Vagina (tissue), 2 donors: ENCODE measurements around the gene CLEC18A. TPM values are rescaled to one million over a fixed set of nuclear protein-coding genes. Genes with fewer than 3 reads are reported as not detected.
"Not testable (repeated sequence)": the region's sequence is repeated elsewhere in the genome, so short reads cannot be mapped to it uniquely, and the experiment has no call there.

ENCODE experiments used
- DNase-seq, 2 donors: peaks; one replicate each; pipeline ENCODE4 v3.0.0-alpha.2; 2017; ENCODE audit errors: extremely low spot score in 2 of 2
- H3K27ac ChIP-seq: fragments of 200-600 bp; sonication (generic); one replicate; pipeline ENCODE4 v1.5.1; 2019
- H3K27me3 ChIP-seq: fragments of 200-600 bp; sonication (generic); one replicate; pipeline ENCODE4 v1.5.1; 2019
- H3K36me3 ChIP-seq, 2 donors: fragments of 200-600 bp; sonication (generic); one replicate each; pipeline ENCODE4 v1.5.1; 2017 to 2019
- H3K4me1 ChIP-seq: fragments of 200-600 bp; sonication (generic); one replicate; pipeline ENCODE4 v1.5.1; 2019
- H3K4me3 ChIP-seq, 2 donors: fragments of 200-600 bp; sonication (generic); 1 replicate in 1 of 2; 2 replicates in 1 of 2; pipeline ENCODE4 v1.5.1; 2016 to 2019
- H3K9me3 ChIP-seq: fragments of 200-600 bp; sonication (generic); one replicate; pipeline ENCODE4 v1.5.1; 2019
- POLR2A ChIP-seq, 2 donors: fragments of 450-650 bp; IDR thresholded peaks; one replicate each; pipeline ENCODE4 v1.6.1; 2017; ENCODE audit warnings: antibody characterized with exemption in 2 of 2, mild to moderate bottlenecking in 2 of 2, moderate library complexity in 2 of 2
- POLR2AphosphoS5 ChIP-seq, 2 donors: sonication (generic); formaldehyde crosslinking; IDR thresholded peaks; one replicate each; pipeline ENCODE4 v1.9.0; 2017; ENCODE audit warnings: antibody characterized with exemption in 2 of 2, mild to moderate bottlenecking in 2 of 2, low read depth in 1 of 2; ENCODE audit not compliant: insufficient read depth in 1 of 2
- intact Hi-C: fragments of 100-400 bp; cut with DNase I; formaldehyde crosslinking; loops from one replicate; pipeline ENCODE4 v1.15.1; 2023
- total RNA-seq: library from RNA; depleted of rRNA; stranded (reverse); fragments of >200 nt; gene quantifications from one replicate; pipeline ENCODE4 v1.2.3, GENCODE V29; 2016
- TF ChIP-seq, protein P1 (sequence below), 3 experiments: fragments of 450-650 bp in 2 of 3; fragments of 200-600 bp in 1 of 3; sonication (generic) in 1 of 3; IDR thresholded peaks; one replicate each; pipeline ENCODE4 v1.5.1; 2017 to 2019; ENCODE audit warnings: antibody characterized with exemption in 3 of 3, mild to moderate bottlenecking in 2 of 3, moderate library complexity in 2 of 3

The CLEC18A gene
- total RNA-seq, 1 donor from 2014 or later = 1.2 TPM

DNA sequence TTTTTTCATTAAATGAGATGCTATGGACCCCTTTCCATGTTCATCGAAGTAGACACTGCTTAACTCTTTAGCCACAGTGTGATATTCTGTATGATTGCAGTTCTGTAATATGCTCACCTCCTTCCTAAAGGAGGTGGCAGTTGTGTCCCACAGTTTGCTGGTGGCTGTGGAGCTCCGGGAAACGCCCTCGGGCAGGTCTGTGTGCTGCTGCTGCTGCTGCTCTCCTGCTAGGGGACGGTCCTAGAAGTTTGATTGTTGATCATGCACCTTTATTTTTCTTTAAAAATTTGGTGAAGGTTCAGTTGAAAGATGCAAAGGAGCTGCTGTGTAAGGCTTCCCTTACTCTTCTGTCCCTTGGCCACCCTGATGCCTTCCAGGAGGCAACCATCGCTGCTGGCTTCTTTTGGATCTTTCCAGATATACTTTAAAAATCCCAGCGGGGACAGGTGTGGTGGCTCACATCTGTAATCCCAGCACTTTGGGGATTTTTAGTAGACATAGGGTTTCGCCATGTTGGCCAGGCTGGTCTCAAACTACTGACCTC lies 8.4 kb upstream of the CLEC18A start:
- no peak for TF ChIP-seq POLR2A (IDR thresholded peaks at IDR 0.05)
- TF ChIP-seq, protein P1, sequence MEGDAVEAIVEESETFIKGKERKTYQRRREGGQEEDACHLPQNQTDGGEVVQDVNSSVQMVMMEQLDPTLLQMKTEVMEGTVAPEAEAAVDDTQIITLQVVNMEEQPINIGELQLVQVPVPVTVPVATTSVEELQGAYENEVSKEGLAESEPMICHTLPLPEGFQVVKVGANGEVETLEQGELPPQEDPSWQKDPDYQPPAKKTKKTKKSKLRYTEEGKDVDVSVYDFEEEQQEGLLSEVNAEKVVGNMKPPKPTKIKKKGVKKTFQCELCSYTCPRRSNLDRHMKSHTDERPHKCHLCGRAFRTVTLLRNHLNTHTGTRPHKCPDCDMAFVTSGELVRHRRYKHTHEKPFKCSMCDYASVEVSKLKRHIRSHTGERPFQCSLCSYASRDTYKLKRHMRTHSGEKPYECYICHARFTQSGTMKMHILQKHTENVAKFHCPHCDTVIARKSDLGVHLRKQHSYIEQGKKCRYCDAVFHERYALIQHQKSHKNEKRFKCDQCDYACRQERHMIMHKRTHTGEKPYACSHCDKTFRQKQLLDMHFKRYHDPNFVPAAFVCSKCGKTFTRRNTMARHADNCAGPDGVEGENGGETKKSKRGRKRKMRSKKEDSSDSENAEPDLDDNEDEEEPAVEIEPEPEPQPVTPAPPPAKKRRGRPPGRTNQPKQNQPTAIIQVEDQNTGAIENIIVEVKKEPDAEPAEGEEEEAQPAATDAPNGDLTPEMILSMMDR (IDR thresholded peaks at IDR 0.05) = no peak
- no peak for TF ChIP-seq POLR2AphosphoS5 (IDR thresholded peaks at IDR 0.05; ENCODE audit: insufficient read depth in 1 of 2, low read depth in 1 of 2)
- H3K27ac ChIP-seq = no peak overlapping the region
- H3K4me1 ChIP-seq = peaks cover 9% of the 10 kb centered on the region
- H3K36me3 ChIP-seq = peaks cover 0 to 24% of the 10 kb centered on the region in 2 donors
- DNase-seq = no peak
- no peak overlapping the region for H3K4me3 ChIP-seq
- intact Hi-C loops = no loop called here
- H3K9me3 ChIP-seq = no peaks in the 10 kb centered on the region
- no peaks in the 10 kb centered on the region for H3K27me3 ChIP-seq

DNA sequence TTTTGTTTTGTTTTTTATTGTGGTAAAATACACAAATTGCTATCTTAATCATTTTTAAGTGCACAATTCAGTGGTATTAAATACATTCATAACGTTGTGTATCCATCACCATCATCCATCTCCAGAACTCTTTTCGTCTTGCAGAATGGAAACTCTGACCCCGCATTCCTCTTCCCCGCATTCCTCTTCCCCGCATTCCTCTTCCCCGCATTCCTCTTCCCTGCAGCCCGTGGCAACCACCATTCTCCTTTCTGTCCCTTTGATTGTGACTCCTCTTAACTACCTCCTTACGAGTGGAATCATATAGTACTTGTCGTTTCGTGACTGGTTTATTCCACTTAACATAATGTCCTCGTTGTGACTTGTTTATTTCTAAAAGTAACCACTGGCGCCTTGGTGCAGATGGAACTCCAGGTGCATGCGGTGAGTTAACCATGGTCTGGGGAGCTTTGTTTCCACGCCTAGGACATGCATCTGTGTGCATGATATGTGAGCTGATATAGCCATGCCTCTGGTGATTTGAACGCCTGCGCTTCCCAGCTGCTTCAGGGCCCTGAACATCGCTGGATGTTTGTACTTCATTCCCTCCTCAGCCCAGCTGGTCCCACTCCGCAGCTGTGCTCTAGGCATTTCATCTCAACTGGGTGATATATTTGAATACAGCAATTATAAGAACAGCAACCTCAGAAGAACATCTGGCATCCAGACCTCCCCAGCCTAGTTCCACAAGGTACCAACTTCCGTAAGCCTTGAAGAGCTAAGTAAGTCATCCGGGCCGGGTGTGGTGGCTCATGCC lies 7.7 kb upstream of the CLEC18A start:
- H3K4me1 ChIP-seq, H3K27me3 ChIP-seq, H3K4me3 ChIP-seq, H3K9me3 ChIP-seq, intact Hi-C loops, DNase-seq, H3K27ac ChIP-seq: not testable (repeated sequence)
- H3K36me3 ChIP-seq = peaks cover 0 to 20% of the 10 kb centered on the region in 2 donors

DNA sequence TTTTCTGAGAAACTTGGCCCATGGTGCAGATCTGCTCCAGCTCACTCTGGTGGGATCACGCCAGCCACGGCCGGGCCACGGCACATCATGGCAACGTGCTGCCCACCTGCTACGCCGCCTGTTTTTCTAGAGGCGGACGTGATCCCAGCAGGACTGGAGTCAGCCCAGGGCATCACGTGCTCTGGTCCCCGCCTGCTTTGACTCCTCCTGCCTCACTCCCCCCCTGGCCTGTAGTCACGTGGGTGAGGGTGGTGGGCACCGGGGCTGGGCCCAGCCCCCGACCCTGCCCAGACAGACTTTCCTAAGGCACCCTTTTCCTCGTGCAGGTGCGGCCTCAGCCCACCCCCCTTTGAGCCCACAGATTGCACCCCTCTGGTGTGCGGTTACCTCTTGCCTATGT lies 723 bp upstream of the CLEC18A start:
- H3K4me3 ChIP-seq, H3K27me3 ChIP-seq, H3K9me3 ChIP-seq, H3K27ac ChIP-seq, H3K36me3 ChIP-seq, intact Hi-C loops, H3K4me1 ChIP-seq, DNase-seq: not testable (repeated sequence)

DNA sequence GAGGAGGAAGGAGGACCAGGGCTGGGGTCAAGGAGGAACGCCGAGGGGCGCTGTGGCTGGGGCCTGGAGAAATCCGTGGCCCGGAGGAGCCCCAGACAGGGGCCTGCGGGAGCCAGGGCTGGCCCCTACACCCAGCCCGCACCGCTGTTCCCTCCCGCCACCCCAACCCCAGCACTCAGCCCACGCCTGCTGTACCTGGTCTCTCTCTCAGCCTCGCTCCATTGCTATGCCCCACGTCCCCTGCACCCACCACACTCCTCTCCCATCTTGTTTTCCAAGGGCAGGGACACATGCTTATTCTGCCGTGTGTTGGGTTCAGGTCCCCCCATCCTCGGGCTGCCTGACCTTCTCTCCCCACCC lies 518 bp downstream of the CLEC18A start:
- H3K36me3 ChIP-seq, DNase-seq, H3K4me1 ChIP-seq, H3K4me3 ChIP-seq, intact Hi-C loops, H3K27ac ChIP-seq, H3K9me3 ChIP-seq, H3K27me3 ChIP-seq: not testable (repeated sequence)

DNA sequence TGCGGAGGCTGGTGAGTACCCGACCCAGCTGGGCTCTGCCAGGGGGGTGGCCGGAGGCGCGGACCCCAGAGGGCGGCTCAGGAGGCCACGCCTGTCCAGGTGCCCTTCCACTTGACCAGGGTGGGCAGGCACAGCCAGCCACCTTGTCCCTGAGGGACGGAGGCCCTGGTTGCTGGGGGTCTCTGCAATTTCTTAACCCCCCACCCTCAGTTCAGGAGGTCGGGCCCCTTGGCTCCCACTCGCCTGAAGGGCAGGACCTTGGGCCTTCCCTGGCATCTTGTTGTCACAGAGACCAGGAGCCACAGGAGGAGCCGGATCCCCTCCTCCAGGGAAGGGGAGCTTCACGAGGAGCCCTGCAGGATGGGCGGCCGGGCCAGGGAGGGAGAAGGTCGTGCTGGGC lies 982 bp downstream of the CLEC18A start:
- intact Hi-C loops, H3K4me1 ChIP-seq, DNase-seq, H3K27me3 ChIP-seq, H3K9me3 ChIP-seq, H3K27ac ChIP-seq, H3K36me3 ChIP-seq, H3K4me3 ChIP-seq: not testable (repeated sequence)

DNA sequence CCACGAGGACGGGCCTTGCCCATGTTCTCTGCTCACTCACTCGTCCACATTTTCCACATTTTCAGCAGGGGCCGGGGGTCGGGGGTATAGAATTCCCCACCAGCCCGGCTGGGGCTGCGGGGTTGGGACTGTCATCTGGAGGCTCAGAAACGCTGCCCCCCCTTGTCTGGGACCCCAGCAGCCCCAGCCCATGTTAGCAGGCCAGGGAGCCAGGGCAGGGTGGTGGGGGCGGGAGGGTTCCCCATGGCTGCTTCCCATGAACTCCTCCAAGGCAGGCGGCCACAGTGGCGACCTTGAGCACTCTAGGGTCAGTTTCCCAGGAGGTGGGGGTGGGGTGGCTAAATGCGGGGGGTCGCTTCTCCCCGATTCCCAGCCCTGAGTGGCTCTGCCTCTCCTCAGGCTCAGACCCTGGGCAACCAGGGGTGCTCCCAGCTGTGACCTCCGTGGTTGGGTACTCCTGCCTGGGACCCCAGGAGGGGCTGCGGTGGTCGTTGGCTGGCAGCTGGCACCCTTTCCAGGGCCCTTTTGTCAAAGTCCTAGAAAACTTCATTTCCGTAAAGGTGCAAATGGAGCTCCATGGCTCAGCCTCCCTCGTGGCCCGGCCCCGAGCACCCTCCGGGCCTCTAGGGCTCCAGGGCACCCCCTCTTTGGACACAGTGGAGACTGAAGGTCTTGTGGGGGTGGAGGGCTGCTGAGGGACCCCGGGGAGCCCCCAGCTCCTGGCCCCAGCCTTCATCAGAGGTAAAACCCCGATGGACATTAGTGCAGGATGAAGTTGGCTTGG lies 1.6 kb downstream of the CLEC18A start:
- H3K9me3 ChIP-seq, H3K4me3 ChIP-seq, H3K36me3 ChIP-seq, intact Hi-C loops, H3K27me3 ChIP-seq, DNase-seq, H3K4me1 ChIP-seq, H3K27ac ChIP-seq: not testable (repeated sequence)

DNA sequence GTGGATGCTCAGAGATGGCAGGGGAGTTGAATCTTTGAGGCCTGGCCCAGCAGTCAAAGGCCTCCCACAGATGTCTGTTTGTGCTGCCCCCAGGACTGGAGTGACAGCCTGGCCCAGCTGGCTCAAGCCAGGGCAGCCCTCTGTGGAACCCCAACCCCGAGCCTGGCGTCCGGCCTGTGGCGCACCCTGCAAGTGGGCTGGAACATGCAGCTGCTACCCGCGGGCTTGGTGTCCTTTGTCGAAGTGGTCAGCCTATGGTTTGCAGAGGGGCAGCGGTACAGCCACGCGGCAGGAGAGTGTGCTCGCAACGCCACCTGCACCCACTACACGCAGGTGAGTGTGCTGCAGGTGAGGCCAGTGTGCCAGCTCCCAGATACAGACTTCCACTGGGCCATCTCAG lies 3.1 kb downstream of the CLEC18A start:
- intact Hi-C loops, H3K9me3 ChIP-seq: not testable (repeated sequence)
- peak in 1 of 2 donors; percentile 79 for DNase-seq

DNA sequence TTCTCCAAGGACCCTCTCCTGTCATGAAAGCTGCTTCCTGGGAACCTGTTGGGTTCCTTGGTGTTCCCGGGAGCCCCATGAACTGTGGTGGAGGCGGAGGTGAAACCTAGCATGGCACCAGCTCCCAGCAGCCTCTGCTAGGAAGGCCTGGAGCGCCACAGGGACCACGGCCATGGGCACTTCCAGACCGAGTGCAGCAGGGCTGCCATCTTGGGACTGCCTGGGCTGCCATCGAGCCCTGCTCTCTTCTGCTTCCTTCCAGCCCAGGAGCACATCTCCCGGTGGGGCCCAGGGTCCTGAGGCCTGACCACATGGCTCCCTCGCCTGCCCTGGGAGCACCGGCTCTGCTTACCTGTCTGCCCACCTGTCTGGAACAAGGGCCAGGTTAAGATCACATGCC lies 12.2 kb downstream of the CLEC18A start:
- DNase-seq, H3K36me3 ChIP-seq, intact Hi-C loops, H3K4me3 ChIP-seq, H3K27ac ChIP-seq, H3K9me3 ChIP-seq, H3K27me3 ChIP-seq, H3K4me1 ChIP-seq: not testable (repeated sequence)

More for the DNA sequence above, 3.1 kb downstream of the CLEC18A start:
- not testable (repeated sequence) for H3K27me3 ChIP-seq, H3K4me3 ChIP-seq, H3K27ac ChIP-seq, H3K4me1 ChIP-seq, H3K36me3 ChIP-seq
